Large intestine (tissue), 3 donors: ENCODE measurements around the gene CECR2. TPM values are rescaled to one million over a fixed set of nuclear protein-coding genes. Genes with fewer than 3 reads are reported as not detected.

Experiments used
- DNase-seq, 2 donors: peaks; one replicate each; pipeline versions ENCODE4 v3.0.0 to v3.0.0-alpha.2; 2013
- H3K27ac ChIP-seq: one replicate; pipeline ENCODE4 v1.5.1; 2013; ENCODE audit warnings: low read length
- H3K27me3 ChIP-seq: 2 replicates; pipeline ENCODE4 v1.6.1; 2013; ENCODE audit warnings: low read length; ENCODE audit not compliant: control insufficient read depth, insufficient read depth
- H3K36me3 ChIP-seq: 2 replicates; pipeline ENCODE4 v1.6.1; 2013; ENCODE audit warnings: low read length; ENCODE audit not compliant: control insufficient read depth, insufficient read depth
- H3K4me1 ChIP-seq: one replicate; pipeline ENCODE4 v1.6.1; 2013; ENCODE audit warnings: low read length; ENCODE audit not compliant: control insufficient read depth, insufficient read depth
- H3K4me3 ChIP-seq: one replicate; pipeline ENCODE4 v1.5.1; 2013; ENCODE audit warnings: low read length
- H3K9me3 ChIP-seq: one replicate; pipeline ENCODE4 v1.6.1; 2013; ENCODE audit warnings: mild to moderate bottlenecking, low read depth, low read length, moderate library complexity; ENCODE audit not compliant: control insufficient read depth
- WGBS: methylation state at CpG from one replicate; pipeline ENCODE4 v1.1.5; 2013; ENCODE audit warnings: low lambda C conversion rate; ENCODE audit not compliant: insufficient coverage; 5-methylcytosine and 5-hydroxymethylcytosine counted together
- polyA plus RNA-seq: library from polyadenylated mRNA; unstranded; fragments of 120-200 nt; gene quantifications from one replicate; pipeline ENCODE4 v1.2.1, GENCODE V29; 2013

CECR2 gene
- polyA plus RNA-seq, 1 donor = 1.7 TPM

DNA sequence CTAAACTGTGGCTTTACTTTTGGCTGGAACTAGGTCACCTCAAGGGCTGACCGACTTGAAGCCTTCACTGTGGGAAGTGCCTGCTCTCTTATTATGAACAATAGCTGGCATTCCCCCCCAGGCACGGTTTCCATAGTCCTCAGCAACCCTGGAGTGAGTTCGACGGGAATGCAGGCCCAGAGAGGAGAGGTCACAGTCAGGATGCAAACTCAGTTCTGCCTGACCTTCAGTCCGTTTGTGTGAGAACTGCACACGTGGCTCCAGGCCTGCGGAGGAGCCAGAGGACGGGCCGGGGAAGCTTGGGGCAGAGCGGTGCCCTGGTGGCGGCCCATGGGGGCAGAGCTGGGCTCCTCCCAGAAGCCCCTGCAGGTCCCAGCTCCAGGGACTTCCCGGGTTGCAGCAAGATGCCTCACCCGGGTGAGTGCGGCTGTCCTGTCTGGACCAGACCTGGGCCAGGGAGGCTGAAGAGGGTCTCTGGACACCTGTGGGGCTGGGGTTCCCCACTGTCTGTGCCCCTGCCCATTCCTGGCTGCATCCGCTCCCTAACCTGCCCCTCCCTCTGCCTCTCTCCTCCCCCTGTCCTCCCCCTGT lies 211.3 kb downstream of the CECR2 start:
- Histone ChIP-seq H3K9me3 (no peaks in the 10 kb centered on the region), H3K4me3 (no peak overlapping the region), H3K27ac (no peak overlapping the region), H3K27me3 (no peaks in the 10 kb centered on the region), H3K36me3 (no peaks in the 10 kb centered on the region), H3K4me1 (no peaks in the 10 kb centered on the region)
- DNase-seq = no peak
- WGBS = no CpG with 5 or more reads among the region's 15 CpGs

- H3K9me3 ChIP-seq = no peaks in the 10 kb centered on the region
- no peak for DNase-seq
- no peaks in the 10 kb centered on the region for H3K4me1 ChIP-seq
- H3K27me3 ChIP-seq = no peaks in the 10 kb centered on the region
- no peak overlapping the region for H3K27ac ChIP-seq
- WGBS = no CpG with 5 or more reads among the region's 21 CpGs
- no peak overlapping the region for H3K4me3 ChIP-seq
- H3K36me3 ChIP-seq = no peaks in the 10 kb centered on the region
These were observed 211.8 kb downstream of the CECR2 start for GRCh38 chr22:17581056-17581455.

- no peak overlapping the region for H3K4me3 ChIP-seq
- no peak for DNase-seq
- no CpG with 5 or more reads among the region's 17 CpGs for whole genome bisulfite sequencing
These were observed 212.4 kb downstream of the CECR2 start for GRCh38 chr22:17581631-17582030.

GRCh38 chr22:17583151-17583550 lies 213.9 kb downstream of the CECR2 start:
- Histone ChIP-seq H3K9me3 (no peaks in the 10 kb centered on the region), H3K36me3 (no peaks in the 10 kb centered on the region), H3K4me1 (no peaks in the 10 kb centered on the region), H3K27ac (no peak overlapping the region), H3K27me3 (no peaks in the 10 kb centered on the region), H3K4me3 (no peak overlapping the region)
- no CpG with 5 or more reads among the region's 10 CpGs for WGBS
- no peak for DNase-seq

More at GRCh38 chr22:17581631-17582030, 212.4 kb downstream of the CECR2 start:
- H3K36me3 ChIP-seq = no peaks in the 10 kb centered on the region
- H3K4me1 ChIP-seq = no peaks in the 10 kb centered on the region
- no peak overlapping the region for H3K27ac ChIP-seq
- H3K27me3 ChIP-seq = no peaks in the 10 kb centered on the region
- no peaks in the 10 kb centered on the region for H3K9me3 ChIP-seq

- WGBS = no CpG with 5 or more reads among the region's 14 CpGs
- Histone ChIP-seq H3K4me1 (no peaks in the 10 kb centered on the region), H3K27ac (no peak overlapping the region), H3K4me3 (no peak overlapping the region), H3K27me3 (no peaks in the 10 kb centered on the region), H3K9me3 (no peaks in the 10 kb centered on the region), H3K36me3 (peaks cover 16% of the 10 kb centered on the region)
- no peak for DNase-seq
These were observed 217.7 kb downstream of the CECR2 start for GRCh38 chr22:17586831-17587440.

DNA sequence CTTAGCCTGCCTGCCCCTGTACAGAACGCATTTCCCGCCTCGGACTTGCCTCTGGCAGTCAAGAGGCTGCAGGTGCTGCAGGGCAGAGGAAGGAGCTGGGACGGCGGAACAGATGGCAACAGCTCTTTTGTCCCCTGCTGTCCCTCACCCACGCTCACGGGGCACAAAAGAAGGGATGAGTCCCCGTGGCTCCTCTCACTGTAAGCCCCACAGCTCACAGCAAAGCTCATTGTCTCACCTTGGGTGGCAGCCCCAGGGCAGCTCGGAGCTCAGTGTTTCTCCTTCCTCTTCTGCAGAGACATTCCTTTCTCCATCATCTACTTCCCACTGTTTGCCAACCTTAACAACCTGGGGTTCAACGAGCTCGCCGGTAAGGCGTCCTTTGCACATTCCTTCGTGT lies 218.4 kb downstream of the CECR2 start:
- Histone ChIP-seq H3K9me3 (no peaks in the 10 kb centered on the region), H3K4me3 (no peak overlapping the region), H3K27ac (no peak overlapping the region), H3K4me1 (no peaks in the 10 kb centered on the region), H3K27me3 (no peaks in the 10 kb centered on the region), H3K36me3 (peaks cover 22% of the 10 kb centered on the region)
- no peak for DNase-seq
- WGBS = no CpG with 5 or more reads among the region's 14 CpGs

GRCh38 chr22:17588606-17589005 lies 219.3 kb downstream of the CECR2 start:
- Histone ChIP-seq H3K27ac (no peak overlapping the region), H3K4me3 (no peak overlapping the region), H3K36me3 (peaks cover 30% of the 10 kb centered on the region), H3K9me3 (no peaks in the 10 kb centered on the region), H3K27me3 (no peaks in the 10 kb centered on the region), H3K4me1 (no peaks in the 10 kb centered on the region)
- no CpG with 5 or more reads among the region's 11 CpGs for WGBS
- DNase-seq = no peak

- no peak overlapping the region for H3K4me3 ChIP-seq
- peaks cover 43% of the 10 kb centered on the region for H3K36me3 ChIP-seq
- WGBS = no CpG with 5 or more reads among the region's 10 CpGs
- no peaks in the 10 kb centered on the region for H3K27me3 ChIP-seq
- no peak overlapping the region for H3K27ac ChIP-seq
- no peaks in the 10 kb centered on the region for H3K4me1 ChIP-seq
- no peaks in the 10 kb centered on the region for H3K9me3 ChIP-seq
- DNase-seq = no peak
These were observed 220.6 kb downstream of the CECR2 start for GRCh38 chr22:17589810-17590375.

DNA sequence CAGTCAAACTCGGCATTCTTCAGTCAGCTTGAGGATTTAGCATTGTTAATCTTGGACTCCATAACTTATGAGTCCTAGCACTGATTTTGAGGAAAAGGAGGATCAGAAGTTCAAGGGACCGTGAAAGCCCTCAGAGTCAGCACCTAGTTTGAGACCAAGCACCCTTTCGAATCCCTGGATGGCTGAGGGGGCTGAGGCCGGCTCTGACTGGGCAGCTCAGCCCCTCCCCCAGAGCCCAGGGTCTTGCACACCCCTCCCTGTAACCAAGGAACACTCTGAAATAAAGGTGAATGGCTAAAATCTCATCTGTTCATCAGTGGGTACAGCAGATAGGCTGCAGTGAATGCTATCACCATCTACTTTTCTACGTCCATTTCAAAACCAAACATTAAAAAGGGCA lies 221.3 kb downstream of the CECR2 start:
- WGBS = no CpG with 5 or more reads among the region's 5 CpGs
- Histone ChIP-seq H3K9me3 (no peaks in the 10 kb centered on the region), H3K4me1 (no peaks in the 10 kb centered on the region), H3K4me3 (no peak overlapping the region), H3K27me3 (no peaks in the 10 kb centered on the region), H3K27ac (no peak overlapping the region), H3K36me3 (peaks cover 50% of the 10 kb centered on the region)
- no peak for DNase-seq

GRCh38 chr22:17592201-17592600 lies 222.9 kb downstream of the CECR2 start:
- Histone ChIP-seq H3K27me3 (no peaks in the 10 kb centered on the region), H3K9me3 (no peaks in the 10 kb centered on the region), H3K4me3 (no peak overlapping the region), H3K27ac (no peak overlapping the region), H3K4me1 (no peaks in the 10 kb centered on the region), H3K36me3 (peaks cover 62% of the 10 kb centered on the region)
- DNase-seq = no peak
- 60% methylated on average over 1 of the region's 5 CpGs for WGBS

DNA sequence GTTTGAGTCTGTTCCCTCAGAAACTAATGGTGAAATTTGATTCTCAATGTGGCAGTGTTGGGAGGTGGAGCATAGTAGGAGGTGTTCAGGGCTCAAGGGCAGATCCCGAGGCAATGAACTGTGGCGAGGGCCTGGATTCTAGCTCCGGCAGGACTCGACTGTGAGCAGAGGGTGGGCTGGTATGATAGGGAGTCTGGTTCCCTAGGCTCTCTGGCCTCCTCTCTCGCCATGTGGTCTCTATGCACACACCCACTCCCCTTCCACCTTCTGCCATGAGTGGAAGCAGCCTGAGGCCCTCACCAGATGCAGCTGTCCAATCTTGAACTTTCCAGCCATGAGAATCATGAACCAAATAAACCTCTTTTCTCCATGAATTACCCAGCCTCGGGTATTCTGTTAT lies 227.0 kb downstream of the CECR2 start:
- Histone ChIP-seq H3K4me3 (no peak overlapping the region), H3K27ac (no peak overlapping the region), H3K9me3 (no peaks in the 10 kb centered on the region), H3K4me1 (no peaks in the 10 kb centered on the region), H3K27me3 (no peaks in the 10 kb centered on the region), H3K36me3 (peaks cover 83% of the 10 kb centered on the region)
- no peak for DNase-seq
- WGBS = no CpG with 5 or more reads among the region's 6 CpGs
